COR-L47 (cell line): ENCODE results near the gene GXYLT1.
A peak's percentile ranks its signal among the peaks of the same experiment; 100 is the strongest.
"Not testable (repeated sequence)": the region's sequence is repeated elsewhere in the genome, so short reads cannot be mapped to it uniquely, and the experiment has no call there.

Source experiments
- DNase-seq: peaks from one replicate; lab custom pipeline; 2025; lab: John Stamatoyannopoulos, UW

GXYLT1 gene, protein sequence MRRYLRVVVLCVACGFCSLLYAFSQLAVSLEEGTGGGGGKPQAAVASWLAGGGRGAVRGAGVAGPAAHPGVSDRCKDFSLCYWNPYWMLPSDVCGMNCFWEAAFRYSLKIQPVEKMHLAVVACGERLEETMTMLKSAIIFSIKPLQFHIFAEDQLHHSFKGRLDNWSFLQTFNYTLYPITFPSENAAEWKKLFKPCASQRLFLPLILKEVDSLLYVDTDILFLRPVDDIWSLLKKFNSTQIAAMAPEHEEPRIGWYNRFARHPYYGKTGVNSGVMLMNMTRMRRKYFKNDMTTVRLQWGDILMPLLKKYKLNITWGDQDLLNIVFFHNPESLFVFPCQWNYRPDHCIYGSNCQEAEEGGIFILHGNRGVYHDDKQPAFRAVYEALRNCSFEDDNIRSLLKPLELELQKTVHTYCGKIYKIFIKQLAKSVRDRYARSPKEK

GRCh38 chr12:42144408-42145196 is at the start of gene GXYLT1:
Gene GXYLT1, minus strand, starts transcription at chr12:42144874. Its CDS starts 228 bp downstream, at chr12:42144646.
- DNase-seq, result peak; percentile 93

GRCh38 chr12:42192686-42193085 is 48.0 kb upstream of the GXYLT1 start:
- no peak for DNase-seq

DNA sequence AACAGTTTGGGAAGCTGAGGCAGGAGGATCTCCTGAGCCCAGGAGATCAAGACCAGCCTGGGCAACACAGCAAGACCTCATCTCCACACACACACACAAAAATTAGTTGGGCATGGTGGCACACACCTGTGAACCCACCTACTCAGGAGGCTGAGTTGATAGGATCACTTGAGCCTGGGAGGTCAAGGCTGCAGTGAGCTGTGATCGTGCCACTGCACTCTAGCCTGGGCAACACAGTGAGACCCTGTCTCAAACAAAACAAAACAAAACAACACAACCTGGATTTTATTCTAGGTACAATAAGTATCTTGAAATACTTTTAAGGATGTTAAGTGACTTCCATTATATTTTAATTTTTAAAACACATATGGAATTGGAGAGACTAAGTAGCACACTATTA is 47.6 kb upstream of the GXYLT1 start:
- DNase-seq, result no peak

DNA sequence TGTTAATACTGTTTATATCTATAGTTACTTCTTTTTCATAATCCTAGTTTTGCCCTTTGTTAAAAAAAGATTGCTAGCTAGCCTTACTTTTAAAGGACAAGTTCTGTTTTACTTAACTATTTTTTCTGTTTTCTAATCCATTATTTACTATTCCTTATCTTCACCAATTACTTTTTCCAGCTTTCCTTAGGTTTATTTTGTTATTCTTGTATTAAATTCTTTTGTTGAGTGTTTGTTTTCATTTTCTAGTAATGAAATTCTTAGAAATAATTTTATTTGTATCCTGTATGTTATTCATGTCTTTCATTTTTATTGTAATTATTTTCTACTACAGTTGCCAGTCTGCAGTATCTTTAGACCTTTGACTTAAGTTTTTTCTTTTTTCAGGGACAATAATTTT is 45.7 kb upstream of the GXYLT1 start:
- DNase-seq, result no peak

DNA sequence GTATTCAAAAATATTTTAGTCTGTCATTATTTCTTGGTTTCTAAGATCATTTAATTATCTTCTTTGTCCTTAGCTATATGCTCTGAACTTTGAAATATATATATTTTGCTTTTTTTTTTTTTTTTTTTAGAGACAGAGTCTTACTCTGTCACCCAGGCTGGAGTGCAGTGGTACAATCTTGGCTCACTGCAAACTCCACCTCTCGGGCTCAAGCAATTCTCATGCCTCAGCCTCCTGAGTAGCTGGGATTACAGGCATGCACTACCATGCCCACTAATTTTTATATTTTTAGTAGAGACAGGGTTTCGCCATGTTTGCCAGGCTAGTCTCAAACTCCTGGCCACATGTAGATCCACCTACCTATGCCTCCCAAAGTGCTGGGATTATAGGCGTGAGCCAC is 43.6 kb upstream of the GXYLT1 start:
- not testable (repeated sequence) for DNase-seq

DNA sequence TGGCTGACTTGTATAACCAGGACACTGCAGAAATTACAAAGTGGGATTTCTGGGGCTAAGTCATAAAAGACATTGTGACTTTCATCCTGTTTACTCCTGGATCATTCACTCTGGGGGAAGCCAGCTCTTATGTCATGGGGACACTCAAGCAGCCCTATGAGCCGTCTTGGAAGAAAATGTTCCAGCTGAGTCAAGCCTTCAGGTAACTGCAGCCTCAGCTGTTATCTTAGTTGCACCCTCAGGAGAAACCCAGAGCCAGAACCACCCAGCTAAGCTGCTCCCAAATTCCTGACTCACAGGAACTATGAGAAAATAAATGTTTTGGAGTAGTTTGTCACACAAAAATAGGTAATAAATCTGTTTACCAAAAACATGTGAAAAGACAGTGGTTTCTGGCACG is 43.1 kb upstream of the GXYLT1 start:
- no peak for DNase-seq

GRCh38 chr12:42186793-42187192 is 42.1 kb upstream of the GXYLT1 start:
- no peak for DNase-seq

DNA sequence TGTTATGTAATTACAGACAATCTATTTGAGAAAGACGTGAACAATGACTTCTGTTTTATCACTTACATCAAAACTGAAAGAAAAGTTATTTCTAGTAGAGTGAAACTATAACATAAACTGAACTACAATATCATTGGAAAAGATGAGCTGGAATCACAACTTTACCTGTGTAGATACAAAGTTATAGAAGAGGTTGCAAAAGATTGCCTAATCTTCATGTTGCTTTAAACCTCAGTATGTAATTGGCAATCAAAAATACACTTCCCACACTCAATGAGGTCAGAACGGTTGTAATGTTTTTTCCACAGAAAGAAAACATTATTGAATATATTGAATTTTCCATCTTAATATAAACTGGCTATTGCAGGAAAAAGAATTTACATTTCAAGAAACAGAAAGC is 37.7 kb upstream of the GXYLT1 start:
- no peak for DNase-seq

DNA sequence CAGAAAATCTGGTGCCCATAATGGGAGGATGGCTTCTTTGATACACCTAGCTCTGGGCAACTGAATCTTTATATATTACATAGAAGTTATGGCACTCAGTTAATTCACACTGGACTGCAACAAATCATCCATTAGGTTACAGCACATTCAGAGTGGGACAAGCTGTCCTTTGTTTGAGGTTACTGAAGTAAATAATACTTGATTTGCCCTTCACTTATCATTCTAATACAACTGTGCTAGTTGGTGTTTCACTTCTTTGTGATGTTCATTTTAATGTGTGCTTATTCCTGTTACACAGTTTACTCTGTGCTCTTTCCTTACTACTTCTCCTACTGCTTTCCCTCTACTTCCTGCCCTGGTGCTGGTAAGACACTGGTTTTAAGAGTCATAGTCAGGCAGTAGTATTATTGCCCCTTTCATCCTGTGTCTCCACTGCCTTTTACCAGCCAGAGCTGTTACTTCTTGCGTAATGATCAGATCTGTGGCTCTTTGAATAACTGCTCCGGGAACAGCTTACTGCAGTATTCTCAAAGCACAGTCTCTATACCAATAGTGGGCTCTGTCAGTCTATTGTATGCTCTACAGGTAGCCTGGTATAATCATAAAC is 36.4 kb upstream of the GXYLT1 start:
- no peak for DNase-seq

DNA sequence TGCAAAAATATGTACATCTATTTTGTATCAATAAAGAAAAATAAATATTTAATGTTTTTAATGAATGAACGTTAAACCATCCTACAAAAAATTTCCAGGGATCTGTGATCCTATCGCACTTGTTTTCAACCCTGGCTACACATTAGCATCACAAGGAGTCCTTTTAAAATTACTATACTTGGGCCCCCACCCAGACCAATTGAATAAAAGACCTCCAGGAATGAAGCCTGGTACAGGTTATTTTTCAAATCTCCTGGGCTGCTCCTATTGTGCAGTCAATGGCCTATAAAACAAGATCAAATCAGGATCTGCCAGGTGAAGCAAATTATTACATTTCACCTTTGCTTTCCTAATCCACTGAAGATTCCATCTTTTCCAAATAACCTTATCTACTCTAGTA is 33.4 kb upstream of the GXYLT1 start:
- no peak for DNase-seq

DNA sequence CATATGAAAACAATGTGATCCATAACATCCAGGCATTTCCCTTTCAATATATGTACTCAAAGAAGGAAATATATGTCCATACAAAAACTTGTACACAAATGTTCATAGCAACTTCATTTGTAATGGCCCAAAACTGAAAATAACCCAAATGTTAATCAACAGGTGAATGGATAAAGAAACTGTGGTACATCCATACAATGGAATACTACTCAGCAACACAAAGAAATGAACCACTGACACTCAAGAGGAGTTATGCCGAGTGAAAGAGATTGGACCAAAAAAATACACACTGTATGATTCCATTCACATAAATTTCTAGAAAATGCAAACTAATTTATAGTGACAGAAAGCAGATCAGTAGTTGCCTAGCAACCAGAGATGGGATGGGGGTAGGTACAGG is 30.3 kb upstream of the GXYLT1 start:
- no peak for DNase-seq

GRCh38 chr12:42173961-42174521 is 29.4 kb upstream of the GXYLT1 start:
- DNase-seq, result no peak

GRCh38 chr12:42172441-42173210 is 28.0 kb upstream of the GXYLT1 start:
- no peak for DNase-seq

DNA sequence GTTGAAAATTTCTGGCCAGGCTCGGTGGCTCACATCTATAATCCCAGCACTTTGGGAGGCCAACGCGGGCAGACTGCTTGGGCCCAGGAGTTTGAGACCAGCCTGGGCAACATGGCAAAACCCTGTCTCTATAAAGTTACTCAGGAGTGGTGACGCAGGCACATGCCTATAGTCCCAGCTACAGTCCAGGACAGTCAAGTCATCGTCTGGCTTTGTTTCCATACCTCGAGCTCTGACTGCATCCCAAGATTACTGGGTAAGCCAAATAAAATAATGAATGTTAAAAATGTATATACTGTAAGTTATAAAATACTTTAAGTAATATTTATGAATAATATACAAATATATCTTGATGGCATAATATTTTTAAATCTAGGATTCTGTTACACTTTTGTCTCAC is 23.0 kb upstream of the GXYLT1 start:
- no peak for DNase-seq

- DNase-seq, result no peak
Observed at GRCh38 chr12:42166501-42166900, 21.8 kb upstream of the GXYLT1 start.

- no peak for DNase-seq
Observed at GRCh38 chr12:42163913-42164312, 19.2 kb upstream of the GXYLT1 start.

DNA sequence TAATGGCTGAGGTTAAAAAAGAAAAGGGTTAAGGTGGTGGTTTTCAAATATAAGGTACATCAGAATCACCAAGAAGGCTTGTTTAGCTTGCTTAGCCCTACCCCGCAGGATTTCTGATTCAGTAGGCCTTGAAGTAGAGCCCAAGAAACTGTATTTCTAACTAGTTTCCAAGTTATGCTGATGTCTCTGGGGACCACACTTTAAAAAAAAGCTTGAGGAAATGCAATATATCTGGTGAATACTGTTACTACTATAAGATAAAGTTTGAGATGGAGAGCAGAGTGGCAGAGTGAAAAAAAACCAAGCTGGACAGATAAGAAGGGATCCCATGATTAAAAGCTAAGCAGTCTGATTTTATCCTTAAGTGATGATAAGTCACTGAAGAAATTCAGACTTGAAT is 18.3 kb upstream of the GXYLT1 start:
- no peak for DNase-seq

GRCh38 chr12:42162193-42162592 is 17.5 kb upstream of the GXYLT1 start:
- DNase-seq, result no peak

GRCh38 chr12:42161529-42161928 is 16.9 kb upstream of the GXYLT1 start:
- no peak for DNase-seq

DNA sequence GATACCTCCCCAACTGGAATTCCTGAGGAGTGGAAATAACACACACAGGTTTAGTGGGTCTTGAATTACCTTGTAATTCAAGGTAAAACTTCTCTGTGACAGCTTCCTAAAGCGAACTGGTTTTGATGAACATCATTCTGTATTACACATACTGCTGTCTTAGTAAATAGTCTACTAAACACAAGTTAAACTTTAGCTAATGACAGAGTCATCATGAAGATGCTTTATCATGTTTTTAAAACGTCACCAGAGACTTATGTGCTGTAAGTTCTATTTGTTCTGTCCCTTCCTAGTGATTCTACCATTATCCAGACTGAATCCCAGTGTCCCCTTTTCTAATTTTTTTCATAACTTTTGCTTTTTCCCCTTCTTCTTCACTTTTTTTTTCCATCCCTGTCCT is 11.6 kb upstream of the GXYLT1 start:
- no peak for DNase-seq

- no peak for DNase-seq
Observed at GRCh38 chr12:42145552-42146215, 1.0 kb upstream of the GXYLT1 start.
